ENCODE results near the gene SH3BGR. TPM values are rescaled to one million over a fixed set of nuclear protein-coding genes. Genes with fewer than 3 reads are reported as not detected.

The SH3BGR gene
- total RNA-seq, 1 experiment from 2014 or later: 2.2 TPM

Other genes with a start within 250 kb of the SH3BGR start
- gene BRWD1, start 138.3 kb upstream of the SH3BGR start, total RNA-seq (2014; rRNA removed; shearing (Covaris generic)): 22.4 and 30.2 TPM in 2 replicates
- gene HMGN1, start 102.9 kb upstream of the SH3BGR start, total RNA-seq (2014; rRNA removed; shearing (Covaris generic)): 480 and 489 TPM in 2 replicates
- gene LCA5L, start 6.2 kb upstream of the SH3BGR start, total RNA-seq (2014; rRNA removed; shearing (Covaris generic)): 0.18 and 5.0 TPM in 2 replicates
- gene B3GALT5, start 161.0 kb downstream of the SH3BGR start, total RNA-seq (2014; rRNA removed; shearing (Covaris generic)): not detected in 2 replicates

All from G401 (cell line).